H9 (cell line): ENCODE data around the gene ERAP2. TPM values are rescaled to one million over a fixed set of nuclear protein-coding genes. Genes with fewer than 3 reads are reported as not detected.

Experiments
- DNase-seq: peaks from one replicate; pipeline ENCODE4 v3.0.0-alpha.2; 2017
- H2AFZ ChIP-seq: one replicate; pipeline ENCODE4 v1.6.1; 2013; ENCODE audit warnings: mild to moderate bottlenecking, low read length, control low read depth, moderate library complexity
- H2AK5ac ChIP-seq: 2 replicates; pipeline ENCODE4 v1.6.1; 2013; ENCODE audit warnings: low read length, control low read depth, mixed read lengths; ENCODE audit not compliant: insufficient read length
- H2BK120ac ChIP-seq: one replicate; pipeline ENCODE4 v1.6.1; 2013; ENCODE audit warnings: low read depth, mild to moderate bottlenecking, low read length, control low read depth, inconsistent platforms; ENCODE audit not compliant: poor library complexity, severe bottlenecking
- H2BK12ac ChIP-seq: 2 replicates; pipeline ENCODE4 v1.6.1; 2013; ENCODE audit warnings: low read length, control low read depth, mixed read lengths, low read depth; ENCODE audit not compliant: insufficient read length
- H2BK15ac ChIP-seq: 2 replicates; pipeline ENCODE4 v1.6.1; 2013; ENCODE audit warnings: low read depth, low read length, control low read depth
- H2BK20ac ChIP-seq: one replicate; pipeline ENCODE4 v1.6.1; 2013; ENCODE audit warnings: low read depth, mild to moderate bottlenecking, low read length, control low read depth, inconsistent platforms; ENCODE audit not compliant: poor library complexity, severe bottlenecking
- H2BK5ac ChIP-seq: 2 replicates; pipeline ENCODE4 v1.6.1; 2013; ENCODE audit warnings: low read length, control low read depth, mixed read lengths; ENCODE audit not compliant: insufficient read length
- H3K14ac ChIP-seq: 2 replicates; pipeline ENCODE4 v1.6.1; 2013; ENCODE audit warnings: low read length, control low read depth; ENCODE audit not compliant: insufficient read depth
- H3K18ac ChIP-seq: 2 replicates; pipeline ENCODE4 v1.6.1; 2013; ENCODE audit warnings: low read depth, mild to moderate bottlenecking, mixed read lengths, low read length, control low read depth; ENCODE audit not compliant: insufficient read length
- H3K23ac ChIP-seq: 2 replicates; pipeline ENCODE4 v1.6.1; 2013; ENCODE audit warnings: low read length, control low read depth, mixed read lengths, low read depth; ENCODE audit not compliant: insufficient read length
- H3K23me2 ChIP-seq: 2 replicates; pipeline ENCODE4 v1.6.1; 2013; ENCODE audit warnings: low read depth, mild to moderate bottlenecking, mixed read lengths, low read length, control low read depth; ENCODE audit not compliant: insufficient read length, poor library complexity, severe bottlenecking
- H3K27ac ChIP-seq: 2 replicates; pipeline ENCODE4 v1.5.1; 2013; ENCODE audit warnings: low read length, control low read depth, mixed read lengths, low read depth; ENCODE audit not compliant: insufficient read length
- H3K27me3 ChIP-seq: 2 replicates; pipeline ENCODE4 v1.6.1; 2013; ENCODE audit warnings: low read length, control low read depth, inconsistent platforms; ENCODE audit not compliant: insufficient read depth
- H3K4ac ChIP-seq: 2 replicates; pipeline ENCODE4 v1.6.1; 2013; ENCODE audit warnings: low read depth, mild to moderate bottlenecking, control low read depth, inconsistent platforms, low read length, moderate library complexity
- H3K4me1 ChIP-seq: 2 replicates; pipeline ENCODE4 v1.6.1; 2013; ENCODE audit warnings: low read length, control low read depth, inconsistent platforms; ENCODE audit not compliant: insufficient read depth
- H3K4me2 ChIP-seq: 2 replicates; pipeline ENCODE4 v1.6.1; 2013; ENCODE audit warnings: low read length, control low read depth, mixed read lengths; ENCODE audit not compliant: insufficient read length, insufficient read depth
- H3K56ac ChIP-seq: 2 replicates; pipeline ENCODE4 v1.6.1; 2013; ENCODE audit warnings: low read depth, mild to moderate bottlenecking, mixed read lengths, low read length, control low read depth; ENCODE audit not compliant: insufficient read length
- H3K79me1 ChIP-seq: 2 replicates; pipeline ENCODE4 v1.6.1; 2013; ENCODE audit warnings: low read depth, mild to moderate bottlenecking, moderate library complexity, low read length, control low read depth, inconsistent platforms; ENCODE audit not compliant: insufficient read depth, poor library complexity, severe bottlenecking
- H3K79me2 ChIP-seq: 2 replicates; pipeline ENCODE4 v1.6.1; 2013; ENCODE audit warnings: low read length, control low read depth, inconsistent platforms; ENCODE audit not compliant: insufficient read depth
- H3K9ac ChIP-seq: 2 replicates; pipeline ENCODE4 v1.6.1; 2013; ENCODE audit warnings: low read length, control low read depth, mixed read lengths; ENCODE audit not compliant: insufficient read length; ENCODE audit errors: extremely low read depth
- H3K9me3 ChIP-seq: one replicate; pipeline ENCODE4 v1.6.1; 2013; ENCODE audit warnings: low read depth, low read length, inconsistent platforms; ENCODE audit not compliant: control insufficient read depth
- H3T11ph ChIP-seq: one replicate; pipeline ENCODE4 v1.6.1; 2013; ENCODE audit warnings: mild to moderate bottlenecking, low read length, control low read depth, inconsistent platforms
- H4K20me1 ChIP-seq: one replicate; pipeline ENCODE4 v1.6.1; 2013; ENCODE audit not compliant: control insufficient read depth, insufficient read length, insufficient read depth
- H4K5ac ChIP-seq: 2 replicates; pipeline ENCODE4 v1.6.1; 2013; ENCODE audit warnings: low read depth, mild to moderate bottlenecking, mixed read lengths, low read length, control low read depth; ENCODE audit not compliant: insufficient read length
- H4K8ac ChIP-seq: replicated peaks from 2 replicates; pipeline ENCODE4 v1.6.1; 2013; ENCODE audit warnings: low read length, control low read depth, mixed read lengths, low read depth; ENCODE audit not compliant: insufficient read length
- H4K91ac ChIP-seq: 2 replicates; pipeline ENCODE4 v1.6.1; 2013; ENCODE audit warnings: low read depth, mild to moderate bottlenecking, moderate library complexity, mixed read lengths, low read length, control low read depth; ENCODE audit not compliant: insufficient read length
- H3K27ac Mint-ChIP-seq, 3 experiments: 2 replicates in 2 of 3; 3 replicates in 1 of 3; pipeline ENCODE4 v1.8.0; 2020 to 2021; ENCODE audit warnings: mixed read lengths in 3 of 3, mild to moderate bottlenecking in 1 of 3, moderate library complexity in 1 of 3
- H3K27me3 Mint-ChIP-seq: 2 replicates; pipeline ENCODE4 v1.8.0; 2021; ENCODE audit warnings: low read depth, mild to moderate bottlenecking, moderate library complexity, mixed read lengths
- H3K36me3 Mint-ChIP-seq, 3 experiments: 2 replicates in 2 of 3; 3 replicates in 1 of 3; pipeline ENCODE4 v1.8.0; 2020 to 2021; ENCODE audit warnings: low read depth in 3 of 3, mixed read lengths in 3 of 3; ENCODE audit not compliant: insufficient read depth in 1 of 3
- H3K4me1 Mint-ChIP-seq, 2 experiments: 2 replicates each; pipeline ENCODE4 v1.8.0; 2020; ENCODE audit warnings: mixed read lengths in 2 of 2
- H3K4me3 Mint-ChIP-seq, 2 experiments: 2 replicates in 1 of 2; 3 replicates in 1 of 2; pipeline ENCODE4 v1.8.0; 2020 to 2021; ENCODE audit warnings: mild to moderate bottlenecking in 2 of 2, mixed read lengths in 2 of 2, moderate library complexity in 1 of 2
- H3K9me3 Mint-ChIP-seq, 2 experiments: 2 replicates in 1 of 2; 3 replicates in 1 of 2; pipeline ENCODE4 v1.8.0; 2020; ENCODE audit warnings: mild to moderate bottlenecking in 2 of 2, mixed read lengths in 2 of 2, moderate library complexity in 1 of 2
- WGBS: extraction: QIAGEN DNeasy Blood & Tissue Kit; methylation state at CpG from one replicate; pipeline ENCODE4 v1.1.7; 2013; ENCODE audit warnings: missing lambda C conversion rate, low lambda C conversion rate, mixed read lengths; ENCODE audit not compliant: insufficient read length; ENCODE audit errors: extremely low coverage; 5-methylcytosine and 5-hydroxymethylcytosine counted together
- long read RNA-seq: library from polyadenylated mRNA; unstranded; transcript quantifications from one replicate; pipeline ENCODE4 v2.0.0, GENCODE V29; 2020
- total RNA-seq: library from RNA; stranded (reverse); gene quantifications from 2 replicates; pipeline ENCODE4 v1.2.1, GENCODE V29; 2021
- TF ChIP-seq, protein P1 (sequence below): fragments of 200-600 bp; sonication (generic); conservative IDR thresholded peaks from 3 replicates; pipeline ENCODE4 v1.8.0; 2021; ENCODE audit warnings: antibody characterized with exemption, mild to moderate bottlenecking

Gene ERAP2, protein sequence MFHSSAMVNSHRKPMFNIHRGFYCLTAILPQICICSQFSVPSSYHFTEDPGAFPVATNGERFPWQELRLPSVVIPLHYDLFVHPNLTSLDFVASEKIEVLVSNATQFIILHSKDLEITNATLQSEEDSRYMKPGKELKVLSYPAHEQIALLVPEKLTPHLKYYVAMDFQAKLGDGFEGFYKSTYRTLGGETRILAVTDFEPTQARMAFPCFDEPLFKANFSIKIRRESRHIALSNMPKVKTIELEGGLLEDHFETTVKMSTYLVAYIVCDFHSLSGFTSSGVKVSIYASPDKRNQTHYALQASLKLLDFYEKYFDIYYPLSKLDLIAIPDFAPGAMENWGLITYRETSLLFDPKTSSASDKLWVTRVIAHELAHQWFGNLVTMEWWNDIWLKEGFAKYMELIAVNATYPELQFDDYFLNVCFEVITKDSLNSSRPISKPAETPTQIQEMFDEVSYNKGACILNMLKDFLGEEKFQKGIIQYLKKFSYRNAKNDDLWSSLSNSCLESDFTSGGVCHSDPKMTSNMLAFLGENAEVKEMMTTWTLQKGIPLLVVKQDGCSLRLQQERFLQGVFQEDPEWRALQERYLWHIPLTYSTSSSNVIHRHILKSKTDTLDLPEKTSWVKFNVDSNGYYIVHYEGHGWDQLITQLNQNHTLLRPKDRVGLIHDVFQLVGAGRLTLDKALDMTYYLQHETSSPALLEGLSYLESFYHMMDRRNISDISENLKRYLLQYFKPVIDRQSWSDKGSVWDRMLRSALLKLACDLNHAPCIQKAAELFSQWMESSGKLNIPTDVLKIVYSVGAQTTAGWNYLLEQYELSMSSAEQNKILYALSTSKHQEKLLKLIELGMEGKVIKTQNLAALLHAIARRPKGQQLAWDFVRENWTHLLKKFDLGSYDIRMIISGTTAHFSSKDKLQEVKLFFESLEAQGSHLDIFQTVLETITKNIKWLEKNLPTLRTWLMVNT
- total RNA-seq: 0.09 TPM in 1 of 2 replicates, not detected in the other
- long read RNA-seq: 0 reads

DNA sequence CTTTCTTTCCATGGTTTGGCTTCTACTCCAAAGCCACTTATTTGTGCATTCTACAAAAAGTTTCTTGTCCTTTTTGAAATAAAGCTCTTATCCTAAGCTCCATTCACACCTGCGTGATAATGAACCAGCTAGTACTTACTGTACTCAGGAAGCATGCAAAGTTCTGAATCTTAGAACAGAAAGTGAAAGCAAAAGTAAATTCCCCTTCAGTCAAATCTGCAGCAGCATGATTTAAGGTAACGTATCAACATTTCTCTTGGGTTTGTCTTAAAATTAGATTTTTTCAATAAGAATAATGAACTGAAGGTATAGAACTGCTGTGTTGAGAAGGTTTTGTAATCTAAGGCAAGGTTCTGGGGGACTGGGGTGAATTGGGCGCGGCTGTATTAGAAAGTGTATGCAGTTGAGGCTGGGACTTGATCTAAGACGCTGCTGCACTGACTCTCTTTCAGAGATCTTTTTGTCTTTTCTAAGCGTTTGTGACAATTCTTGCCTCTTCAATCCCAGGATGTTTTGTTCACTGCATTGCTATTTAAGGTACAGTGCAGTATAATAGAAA is at the start of gene ERAP2:
Gene ERAP2 (plus strand): TSS at position 209 of the 559 bp plus-strand sequence. CDS start 3,186 bp downstream, outside the sequence.
- Histone ChIP-seq H3K27me3 (no peaks in the 10 kb centered on the region), H3K23ac (no peak within 1 kb of the TSS), H2BK15ac (no peak within 1 kb of the TSS), H3K18ac (no peak within 1 kb of the TSS), H3K4ac (no peak within 1 kb of the TSS), H3K9ac (no peak within 1 kb of the TSS), H4K20me1 (no peaks in the 10 kb centered on the region), H3K79me2 (no peaks in the 10 kb centered on the region), H4K5ac (no peak within 1 kb of the TSS), H3K9me3 (no peaks in the 10 kb centered on the region), H2BK120ac (no peak within 1 kb of the TSS), H3K79me1 (no peaks in the 10 kb centered on the region), H2AFZ (peak within 1 kb of the TSS; percentile 71), H3K27ac (no peak within 1 kb of the TSS), H4K91ac (no peak within 1 kb of the TSS), H2BK5ac (no peak within 1 kb of the TSS), H3K23me2 (no peaks in the 10 kb centered on the region), H3K4me1 (no peaks in the 10 kb centered on the region), H3K4me2 (no peak within 1 kb of the TSS), H2AK5ac (no peak within 1 kb of the TSS), H2BK20ac (no peak within 1 kb of the TSS), H3K14ac (no peak within 1 kb of the TSS), H2BK12ac (no peak within 1 kb of the TSS), H4K8ac (no peak within 1 kb of the TSS), H3T11ph (no peak within 1 kb of the TSS), H3K56ac (no peak within 1 kb of the TSS)
- Mint-ChIP-seq H3K4me3 (no peak within 1 kb of the TSS), H3K36me3 (no peaks in the 10 kb centered on the region), H3K4me1 (peaks cover 8 to 10% of the 10 kb centered on the region in 2 experiments), H3K27ac (no peak within 1 kb of the TSS), H3K9me3 (no peaks in the 10 kb centered on the region), H3K27me3 (no peaks in the 10 kb centered on the region)
- WGBS: no CpG with 5 or more reads among the region's 6 CpGs
- TF ChIP-seq, protein P1, sequence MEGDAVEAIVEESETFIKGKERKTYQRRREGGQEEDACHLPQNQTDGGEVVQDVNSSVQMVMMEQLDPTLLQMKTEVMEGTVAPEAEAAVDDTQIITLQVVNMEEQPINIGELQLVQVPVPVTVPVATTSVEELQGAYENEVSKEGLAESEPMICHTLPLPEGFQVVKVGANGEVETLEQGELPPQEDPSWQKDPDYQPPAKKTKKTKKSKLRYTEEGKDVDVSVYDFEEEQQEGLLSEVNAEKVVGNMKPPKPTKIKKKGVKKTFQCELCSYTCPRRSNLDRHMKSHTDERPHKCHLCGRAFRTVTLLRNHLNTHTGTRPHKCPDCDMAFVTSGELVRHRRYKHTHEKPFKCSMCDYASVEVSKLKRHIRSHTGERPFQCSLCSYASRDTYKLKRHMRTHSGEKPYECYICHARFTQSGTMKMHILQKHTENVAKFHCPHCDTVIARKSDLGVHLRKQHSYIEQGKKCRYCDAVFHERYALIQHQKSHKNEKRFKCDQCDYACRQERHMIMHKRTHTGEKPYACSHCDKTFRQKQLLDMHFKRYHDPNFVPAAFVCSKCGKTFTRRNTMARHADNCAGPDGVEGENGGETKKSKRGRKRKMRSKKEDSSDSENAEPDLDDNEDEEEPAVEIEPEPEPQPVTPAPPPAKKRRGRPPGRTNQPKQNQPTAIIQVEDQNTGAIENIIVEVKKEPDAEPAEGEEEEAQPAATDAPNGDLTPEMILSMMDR: no peak
- DNase-seq: no peak
